Transverse colon (tissue), 4 donors: ENCODE results near the gene PTCD1. TPM values are rescaled to one million over a fixed set of nuclear protein-coding genes. Genes with fewer than 3 reads are reported as not detected.

Experiments used
- DNase-seq: peaks from one replicate; pipeline ENCODE4 v3.0.0-alpha.2; 2019
- H3K27ac ChIP-seq, 4 donors: fragments of 200-600 bp; sonication (generic); 2 replicates each; pipeline ENCODE4 v1.5.1; 2016 to 2018; ENCODE audit warnings: inconsistent platforms in 4 of 4
- H3K27me3 ChIP-seq: fragments of 200-600 bp; sonication (generic); 2 replicates; pipeline ENCODE4 v1.5.1; 2017; ENCODE audit warnings: inconsistent platforms
- H3K36me3 ChIP-seq, 4 donors: fragments of 200-600 bp; sonication (generic); 2 replicates each; pipeline ENCODE4 v1.5.1; 2017 to 2019; ENCODE audit warnings: inconsistent platforms in 4 of 4
- H3K4me1 ChIP-seq, 4 donors: fragments of 200-600 bp; sonication (generic); 2 replicates each; pipeline ENCODE4 v1.5.1; 2017 to 2020; ENCODE audit warnings: inconsistent platforms in 4 of 4
- H3K4me3 ChIP-seq, 4 donors: fragments of 200-600 bp; sonication (generic); 1 replicate in 1 of 4; 2 replicates in 3 of 4; pipeline versions ENCODE4 v1.5.1 to v1.6.1; 2017 to 2019; ENCODE audit warnings: inconsistent platforms in 4 of 4
- H3K9me3 ChIP-seq, 2 donors: fragments of 200-600 bp; sonication (generic); 2 replicates each; pipeline ENCODE4 v1.5.1; 2017 to 2019; ENCODE audit warnings: inconsistent platforms in 2 of 2
- EP300 ChIP-seq: sonication (generic); formaldehyde crosslinking; IDR thresholded peaks from one replicate; pipeline ENCODE4 v1.6.1; 2017; ENCODE audit warnings: antibody characterized with exemption, low read depth
- POLR2A ChIP-seq: fragments of 450-650 bp; IDR thresholded peaks from one replicate; pipeline ENCODE4 v1.6.1; 2016; ENCODE audit warnings: antibody characterized with exemption, mild to moderate bottlenecking, moderate library complexity
- POLR2AphosphoS5 ChIP-seq, 3 donors: sonication (generic); formaldehyde crosslinking; IDR thresholded peaks; one replicate each; pipeline ENCODE4 v1.6.1; 2016; ENCODE audit warnings: antibody characterized with exemption in 3 of 3
- WGBS, 2 donors: methylation state at CpG; one replicate each; pipeline ENCODE4 v1.1.5; 2018; ENCODE audit warnings: low coverage in 1 of 2; 5-methylcytosine and 5-hydroxymethylcytosine counted together
- in situ Hi-C, 4 donors: fragments of 200-750 bp; cut with MboI; loops; one replicate each; pipeline versions ENCODE4 v1.15.0 to v1.15.1; 2017; ENCODE audit warnings: low sequenced_read_pairs in 3 of 4, low pct_ligation_motif_present in 1 of 4, low pct_unique_long_range_greater_than_20kb in 1 of 4
- intact Hi-C: fragments of 100-400 bp; cut with DNase I; formaldehyde crosslinking; loops from one replicate; pipeline ENCODE4 v1.15.1; 2023; ENCODE audit warnings: low total_unique reads
- total RNA-seq, 4 donors: library from RNA; depleted of rRNA; stranded (reverse); fragments of >200 nt; gene quantifications; one replicate each; pipeline ENCODE4 v1.1.0, GENCODE V29; 2016
- TF ChIP-seq, protein P1 (sequence below), 5 experiments: fragments of 200-600 bp in 3 of 5; fragments of 450-650 bp in 2 of 5; sonication (generic) in 3 of 5; IDR thresholded peaks; 1 replicate in 2 of 5; 2 replicates in 3 of 5; pipeline ENCODE4 v1.5.1; 2016 to 2017; ENCODE audit warnings: antibody characterized with exemption in 5 of 5, inconsistent platforms in 3 of 5, mild to moderate bottlenecking in 2 of 5, moderate library complexity in 1 of 5

PTCD1 gene
- total RNA-seq, 4 donors from 2014 or later, result 1.8 to 38.2 (median 5.5) TPM

DNA sequence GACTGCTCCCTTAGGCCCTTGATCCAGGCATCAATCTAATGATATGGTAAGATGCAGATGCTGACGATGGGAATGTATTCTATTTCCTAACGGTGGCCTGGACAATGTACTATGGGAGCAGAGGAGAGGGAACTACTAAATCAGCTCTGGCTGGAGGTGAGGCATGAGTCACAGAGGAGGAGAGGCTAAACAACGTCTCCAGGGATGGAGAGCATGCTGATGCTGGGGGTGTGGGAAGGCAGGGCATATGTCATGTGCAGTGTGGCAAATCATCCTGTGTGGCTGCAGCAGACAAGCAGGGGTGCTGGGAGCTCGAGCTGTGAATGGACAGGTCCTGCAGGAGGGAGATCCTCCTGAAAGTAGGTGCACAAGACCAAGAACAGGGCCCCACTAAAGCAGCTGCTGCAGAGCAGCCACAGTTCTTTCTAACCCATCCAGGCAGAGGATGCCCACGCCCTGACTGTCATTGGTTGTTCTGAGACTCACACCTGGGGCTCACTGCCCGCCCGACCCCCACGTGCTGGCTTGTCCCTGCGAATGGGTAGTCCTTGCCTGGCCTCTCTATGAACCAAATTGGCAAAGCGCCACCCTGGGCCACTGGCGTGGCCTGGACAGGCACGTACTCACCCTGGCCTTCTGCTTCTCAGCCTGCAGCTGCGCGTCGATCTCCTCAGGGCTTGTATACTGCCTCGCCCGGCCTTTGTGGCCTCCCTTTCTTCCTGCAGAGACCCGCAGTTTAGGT is 34.2 kb downstream of the PTCD1 start:
- intact Hi-C loops, result no loop called here
- no peak for DNase-seq
- H3K36me3 ChIP-seq, result peaks cover 0 to 21% (median 2%) of the 10 kb centered on the region in 4 donors

DNA sequence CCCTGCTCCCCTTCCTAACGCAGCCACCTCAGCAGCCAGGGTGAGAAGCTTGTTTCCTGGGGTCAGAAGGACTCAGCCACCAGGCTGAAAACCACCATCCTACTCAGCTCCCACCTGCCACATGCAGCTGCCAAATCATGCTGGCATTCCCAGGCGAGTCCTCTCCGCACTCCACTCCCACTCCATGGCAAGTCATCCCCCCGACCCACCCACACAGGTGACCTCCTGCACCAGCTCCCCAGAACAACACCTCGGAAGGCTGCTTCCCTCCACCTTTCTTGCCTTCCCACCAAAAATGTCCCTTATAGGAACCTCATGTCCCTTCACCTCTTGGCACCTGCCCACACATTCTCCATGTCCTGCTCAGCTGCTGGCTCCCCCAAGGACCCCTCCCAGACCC is 34.8 kb downstream of the PTCD1 start:
- peaks cover 9 to 22% (median 21%) of the 10 kb centered on the region in 4 donors for H3K4me1 ChIP-seq
- H3K27ac ChIP-seq, result no peak overlapping the region
- H3K9me3 ChIP-seq, result no peaks in the 10 kb centered on the region
- WGBS, 2 donors, result 82% methylated on average over 5 of the region's 5 CpGs; no CpG with 5 or more reads in 1 of the 2 donors
- in situ Hi-C loops, result no loop called here
- H3K36me3 ChIP-seq, result peaks cover 0 to 26% (median 2%) of the 10 kb centered on the region in 4 donors
- intact Hi-C loops, result no loop called here
- H3K4me3 ChIP-seq, result no peak overlapping the region
- H3K27me3 ChIP-seq, result no peaks in the 10 kb centered on the region
- TF ChIP-seq POLR2A, result no peak
- TF ChIP-seq EP300, result no peak
- no peak for TF ChIP-seq POLR2AphosphoS5 (IDR thresholded peaks at IDR 0.05)
- TF ChIP-seq, protein P1, sequence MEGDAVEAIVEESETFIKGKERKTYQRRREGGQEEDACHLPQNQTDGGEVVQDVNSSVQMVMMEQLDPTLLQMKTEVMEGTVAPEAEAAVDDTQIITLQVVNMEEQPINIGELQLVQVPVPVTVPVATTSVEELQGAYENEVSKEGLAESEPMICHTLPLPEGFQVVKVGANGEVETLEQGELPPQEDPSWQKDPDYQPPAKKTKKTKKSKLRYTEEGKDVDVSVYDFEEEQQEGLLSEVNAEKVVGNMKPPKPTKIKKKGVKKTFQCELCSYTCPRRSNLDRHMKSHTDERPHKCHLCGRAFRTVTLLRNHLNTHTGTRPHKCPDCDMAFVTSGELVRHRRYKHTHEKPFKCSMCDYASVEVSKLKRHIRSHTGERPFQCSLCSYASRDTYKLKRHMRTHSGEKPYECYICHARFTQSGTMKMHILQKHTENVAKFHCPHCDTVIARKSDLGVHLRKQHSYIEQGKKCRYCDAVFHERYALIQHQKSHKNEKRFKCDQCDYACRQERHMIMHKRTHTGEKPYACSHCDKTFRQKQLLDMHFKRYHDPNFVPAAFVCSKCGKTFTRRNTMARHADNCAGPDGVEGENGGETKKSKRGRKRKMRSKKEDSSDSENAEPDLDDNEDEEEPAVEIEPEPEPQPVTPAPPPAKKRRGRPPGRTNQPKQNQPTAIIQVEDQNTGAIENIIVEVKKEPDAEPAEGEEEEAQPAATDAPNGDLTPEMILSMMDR (IDR thresholded peaks at IDR 0.05), result no peak
- no peak for DNase-seq

More for the DNA sequence above, 34.2 kb downstream of the PTCD1 start:
- TF ChIP-seq, protein P1 (IDR thresholded peaks at IDR 0.05), result no peak
- TF ChIP-seq POLR2AphosphoS5 (IDR thresholded peaks at IDR 0.05) (no peak), POLR2A (no peak), EP300 (no peak)
- no peaks in the 10 kb centered on the region for H3K9me3 ChIP-seq
- no peak overlapping the region for H3K27ac ChIP-seq
- no peak overlapping the region for H3K4me3 ChIP-seq
- in situ Hi-C loops, result no loop called here
- peaks cover 9 to 23% (median 21%) of the 10 kb centered on the region in 4 donors for H3K4me1 ChIP-seq
- no peaks in the 10 kb centered on the region for H3K27me3 ChIP-seq
- WGBS, 2 donors, result 84% methylated on average over 18 of the region's 18 CpGs; no CpG with 5 or more reads in 1 of the 2 donors

DNA sequence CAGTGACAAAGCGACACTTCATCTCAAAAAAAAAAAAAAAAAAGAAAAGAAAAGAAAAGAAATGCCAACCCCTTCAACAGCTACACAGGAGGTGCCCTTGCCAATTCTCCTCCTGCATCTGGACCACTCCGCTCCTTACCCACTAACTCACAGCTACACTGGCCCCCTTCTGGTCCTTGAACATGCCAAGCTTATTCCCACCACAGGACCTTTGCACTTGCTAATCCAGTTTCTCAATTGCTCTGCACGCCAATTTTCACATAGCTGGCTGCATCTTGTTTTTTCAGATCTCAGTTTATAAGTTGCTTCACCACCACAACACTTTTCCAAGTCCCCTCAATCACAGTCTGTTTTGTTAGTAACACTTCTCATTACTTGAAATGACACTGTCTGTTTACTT is 35.7 kb downstream of the PTCD1 start:
- no peak for DNase-seq
- in situ Hi-C loops, result no loop called here
- intact Hi-C loops, result no loop called here
- H3K4me1 ChIP-seq, result peaks cover 9 to 22% (median 21%) of the 10 kb centered on the region in 4 donors
- WGBS, 2 donors, result 97 to 100% methylated on average over 1 to 3 of the region's 3 CpGs
- H3K36me3 ChIP-seq, result peaks cover 0 to 27% (median 5%) of the 10 kb centered on the region in 4 donors
- no peaks in the 10 kb centered on the region for H3K9me3 ChIP-seq
- TF ChIP-seq, protein P1 (IDR thresholded peaks at IDR 0.05), result no peak
- TF ChIP-seq POLR2AphosphoS5 (IDR thresholded peaks at IDR 0.05) (no peak), EP300 (no peak), POLR2A (no peak)
- no peak overlapping the region for H3K27ac ChIP-seq
- H3K4me3 ChIP-seq, result no peak overlapping the region
- H3K27me3 ChIP-seq, result no peaks in the 10 kb centered on the region

DNA sequence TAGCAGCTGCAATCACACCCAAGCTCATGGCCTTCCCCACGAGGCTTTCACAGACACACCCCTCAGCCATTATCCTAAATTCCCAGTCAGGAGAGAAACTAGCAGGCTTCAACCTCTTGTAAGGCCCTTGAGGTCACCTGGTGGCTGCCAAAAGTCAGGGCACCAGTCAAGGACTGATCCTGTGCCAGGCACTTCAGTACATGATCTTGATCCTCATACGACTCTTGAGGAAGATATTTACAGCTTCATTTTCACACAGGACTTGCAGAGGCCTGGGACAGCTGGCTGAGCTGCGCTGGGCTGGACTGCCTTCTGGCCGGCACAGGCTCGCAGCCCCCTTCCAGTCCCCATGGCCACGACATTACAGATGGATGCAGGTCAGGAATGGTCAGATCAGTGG is 39.0 kb downstream of the PTCD1 start:
- Histone ChIP-seq H3K36me3 (peaks cover 0 to 33% (median 11%) of the 10 kb centered on the region in 4 donors), H3K9me3 (no peaks in the 10 kb centered on the region), H3K4me1 (peaks cover 0 to 4% (median 0%) of the 10 kb centered on the region in 4 donors), H3K27ac (no peak overlapping the region), H3K27me3 (no peaks in the 10 kb centered on the region), H3K4me3 (no peak overlapping the region)
- 80% methylated on average over 6 of the region's 6 CpGs; no CpG with 5 or more reads in 1 of the 2 donors for WGBS, 2 donors
- TF ChIP-seq, protein P1 (IDR thresholded peaks at IDR 0.05), result no peak
- TF ChIP-seq POLR2AphosphoS5 (IDR thresholded peaks at IDR 0.05) (no peak), EP300 (no peak), POLR2A (no peak)
- in situ Hi-C loops (no loop called here), intact Hi-C loops (no loop called here)
- DNase-seq, result no peak
